ENCODE data around the gene TBCC. TPM values are rescaled to one million over a fixed set of nuclear protein-coding genes. Genes with fewer than 3 reads are reported as not detected.
A peak's percentile ranks its signal among the peaks of the same experiment; 100 is the strongest.

Gene TBCC
- total and polyA plus RNA-seq, 7 donors = 16.6 to 39.6 (median 30.6) TPM

GRCh38 chr6:42783876-42784642 lies 38.2 kb upstream of the TBCC start:
- DNase-seq = no peak
- intact Hi-C loops (cut with DNase I) = loop anchor here (2.0 to 5.0 kb wide), 2 partner anchors 95 to 388 kb away; partner anchors contain the start of genes RPL7L1 and SRF

GRCh38 chr6:42783177-42783875 lies 37.4 kb upstream of the TBCC start:
- H3K27me3 ChIP-seq = no peaks in the 10 kb centered on the region
- H3K9me3 ChIP-seq = no peaks in the 10 kb centered on the region
- peaks cover 0 to 50% (median 42%) of the 10 kb centered on the region in 4 donors for H3K4me1 ChIP-seq
- TF ChIP-seq POLR2A (IDR thresholded peaks at IDR 0.05) = peak in 1 of 2 donors; percentile 44
- no peak for TF ChIP-seq CTCF (IDR thresholded peaks at IDR 0.05)
- TF ChIP-seq POLR2AphosphoS5 (IDR thresholded peaks at IDR 0.05) = peak; percentile 50 to 86 (median 78)
- no peak for TF ChIP-seq EP300 (IDR thresholded peaks at IDR 0.05)
- intact Hi-C loops (cut with DNase I) = loop anchor here (2.0 to 5.0 kb wide), 2 partner anchors 95 to 389 kb away; partner anchors contain the start of genes RPL7L1 and SRF
- 0% methylated on average over 79 of the region's 79 CpGs for WGBS, 2 donors
- H3K27ac ChIP-seq = peak overlapping the region; percentile 96 to 100 (median 100)
- no peaks in the 10 kb centered on the region for H3K36me3 ChIP-seq
- DNase-seq = peak; percentile 88
- peak overlapping the region; percentile 80 to 98 (median 90) for H3K4me3 ChIP-seq

More at GRCh38 chr6:42783876-42784642, 38.2 kb upstream of the TBCC start:
- TF ChIP-seq POLR2AphosphoS5 (IDR thresholded peaks at IDR 0.05) = peak in 1 of 4 donors; percentile 12
- TF ChIP-seq EP300 (IDR thresholded peaks at IDR 0.05) = no peak
- peaks cover 0 to 58% (median 49%) of the 10 kb centered on the region in 4 donors for H3K4me1 ChIP-seq
- H3K4me3 ChIP-seq = peak overlapping the region; percentile 80 to 98 (median 90)
- H3K36me3 ChIP-seq = no peaks in the 10 kb centered on the region
- H3K27ac ChIP-seq = peak overlapping the region; percentile 96 to 100 (median 100)
- 1 to 2% methylated on average over 10 of the region's 10 CpGs for WGBS, 2 donors
- no peaks in the 10 kb centered on the region for H3K9me3 ChIP-seq
- no peaks in the 10 kb centered on the region for H3K27me3 ChIP-seq

- Histone ChIP-seq H3K4me1 (peaks cover 0 to 44% (median 38%) of the 10 kb centered on the region in 4 donors), H3K9me3 (no peaks in the 10 kb centered on the region), H3K27me3 (no peaks in the 10 kb centered on the region), H3K36me3 (no peaks in the 10 kb centered on the region), H3K27ac (peak overlapping the region; percentile 96 to 100 (median 100)), H3K4me3 (peak overlapping the region; percentile 80 to 98 (median 90))
- intact Hi-C loops (cut with DNase I) = loop anchor here (1.0 to 5.0 kb wide), 3 partner anchors 36 to 390 kb away; partner anchors contain the start of genes RPL7L1, SRF and TBCC
- WGBS, 2 donors = 0% methylated on average over 51 of the region's 51 CpGs
- DNase-seq = peak; percentile 90
- TF ChIP-seq POLR2A (IDR thresholded peaks at IDR 0.05) = peak; percentile 70 to 78
- TF ChIP-seq CTCF (IDR thresholded peaks at IDR 0.05) = no peak
- peak; percentile 54 to 93 (median 76) for TF ChIP-seq POLR2AphosphoS5 (IDR thresholded peaks at IDR 0.05)
Observed at GRCh38 chr6:42782689-42783176, 36.8 kb upstream of the TBCC start.

- TF ChIP-seq CTCF (IDR thresholded peaks at IDR 0.05) (no peak), EP300 (IDR thresholded peaks at IDR 0.05) (no peak), POLR2A (IDR thresholded peaks at IDR 0.05) (no peak), POLR2AphosphoS5 (IDR thresholded peaks at IDR 0.05) (peak; percentile 10 to 48 (median 30))
- peak; percentile 74 for DNase-seq
- WGBS, 2 donors = 1% methylated on average over 68 of the region's 70 CpGs
Observed at GRCh38 chr6:42781796-42782688, 36.1 kb upstream of the TBCC start, which contains the start of gene BICRAL. Gene BICRAL, plus strand, starts transcription at chr6:42782052. Its CDS starts 39,971 bp downstream, at chr6:42822023.

More at GRCh38 chr6:42781796-42782688, 36.1 kb upstream of the TBCC start, which contains the start of gene BICRAL:
- H3K27ac ChIP-seq = peak within 1 kb of the TSS; percentile 96 to 100 (median 100)
- H3K27me3 ChIP-seq = no peaks in the 10 kb centered on the region
- intact Hi-C loops (cut with DNase I) = loop anchor here (1.0 to 5.0 kb wide), 3 partner anchors 36 to 390 kb away; partner anchors contain the start of genes RPL7L1, SRF and TBCC
- peaks cover 0 to 43% (median 34%) of the 10 kb centered on the region in 4 donors for H3K4me1 ChIP-seq
- H3K9me3 ChIP-seq = no peaks in the 10 kb centered on the region
- H3K36me3 ChIP-seq = no peaks in the 10 kb centered on the region
- H3K4me3 ChIP-seq = peak within 1 kb of the TSS; percentile 80 to 98 (median 90)

Data from sigmoid colon (tissue), 7 donors.